Measurements from ENCODE around the gene ZNF235. TPM values are rescaled to one million over a fixed set of nuclear protein-coding genes. Genes with fewer than 3 reads are reported as not detected.
A peak's percentile ranks its signal among the peaks of the same experiment; 100 is the strongest.

ZNF235 gene
- total RNA-seq, 2 donors from 2014 or later: 3.0 to 4.5 TPM

DNA sequence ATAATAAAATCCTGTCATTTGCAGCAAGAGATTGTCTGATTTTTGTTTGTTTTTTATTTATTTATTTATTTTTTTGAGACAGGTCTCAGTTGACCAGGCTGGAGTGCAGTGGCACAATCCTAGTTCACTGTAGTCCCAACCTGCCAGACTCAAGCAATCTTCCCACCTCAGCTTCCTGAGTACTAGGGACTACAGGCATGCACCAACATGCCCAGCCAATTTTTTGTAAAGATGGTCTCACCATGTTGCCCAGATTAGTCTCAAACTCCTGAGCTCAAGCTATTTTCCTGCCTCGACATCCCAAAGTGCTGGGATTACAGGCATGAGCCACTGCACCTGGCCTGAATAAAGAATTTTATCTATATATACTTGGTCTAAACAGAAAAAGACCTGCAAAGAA lies 27.5 kb downstream of the ZNF235 start:
- H3K27me3 ChIP-seq: no peaks in the 10 kb centered on the region
- no peak for DNase-seq (ENCODE audit: low spot score)
- no peaks in the 10 kb centered on the region for H3K4me1 ChIP-seq
- no peak overlapping the region for H3K27ac ChIP-seq
- peaks cover 0 to 47% of the 10 kb centered on the region in 2 donors for H3K9me3 ChIP-seq
- TF ChIP-seq, protein P1, sequence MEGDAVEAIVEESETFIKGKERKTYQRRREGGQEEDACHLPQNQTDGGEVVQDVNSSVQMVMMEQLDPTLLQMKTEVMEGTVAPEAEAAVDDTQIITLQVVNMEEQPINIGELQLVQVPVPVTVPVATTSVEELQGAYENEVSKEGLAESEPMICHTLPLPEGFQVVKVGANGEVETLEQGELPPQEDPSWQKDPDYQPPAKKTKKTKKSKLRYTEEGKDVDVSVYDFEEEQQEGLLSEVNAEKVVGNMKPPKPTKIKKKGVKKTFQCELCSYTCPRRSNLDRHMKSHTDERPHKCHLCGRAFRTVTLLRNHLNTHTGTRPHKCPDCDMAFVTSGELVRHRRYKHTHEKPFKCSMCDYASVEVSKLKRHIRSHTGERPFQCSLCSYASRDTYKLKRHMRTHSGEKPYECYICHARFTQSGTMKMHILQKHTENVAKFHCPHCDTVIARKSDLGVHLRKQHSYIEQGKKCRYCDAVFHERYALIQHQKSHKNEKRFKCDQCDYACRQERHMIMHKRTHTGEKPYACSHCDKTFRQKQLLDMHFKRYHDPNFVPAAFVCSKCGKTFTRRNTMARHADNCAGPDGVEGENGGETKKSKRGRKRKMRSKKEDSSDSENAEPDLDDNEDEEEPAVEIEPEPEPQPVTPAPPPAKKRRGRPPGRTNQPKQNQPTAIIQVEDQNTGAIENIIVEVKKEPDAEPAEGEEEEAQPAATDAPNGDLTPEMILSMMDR (IDR thresholded peaks at IDR 0.05): no peak
- H3K4me3 ChIP-seq: no peak overlapping the region
- peaks cover 12% of the 10 kb centered on the region for H3K36me3 ChIP-seq

DNA sequence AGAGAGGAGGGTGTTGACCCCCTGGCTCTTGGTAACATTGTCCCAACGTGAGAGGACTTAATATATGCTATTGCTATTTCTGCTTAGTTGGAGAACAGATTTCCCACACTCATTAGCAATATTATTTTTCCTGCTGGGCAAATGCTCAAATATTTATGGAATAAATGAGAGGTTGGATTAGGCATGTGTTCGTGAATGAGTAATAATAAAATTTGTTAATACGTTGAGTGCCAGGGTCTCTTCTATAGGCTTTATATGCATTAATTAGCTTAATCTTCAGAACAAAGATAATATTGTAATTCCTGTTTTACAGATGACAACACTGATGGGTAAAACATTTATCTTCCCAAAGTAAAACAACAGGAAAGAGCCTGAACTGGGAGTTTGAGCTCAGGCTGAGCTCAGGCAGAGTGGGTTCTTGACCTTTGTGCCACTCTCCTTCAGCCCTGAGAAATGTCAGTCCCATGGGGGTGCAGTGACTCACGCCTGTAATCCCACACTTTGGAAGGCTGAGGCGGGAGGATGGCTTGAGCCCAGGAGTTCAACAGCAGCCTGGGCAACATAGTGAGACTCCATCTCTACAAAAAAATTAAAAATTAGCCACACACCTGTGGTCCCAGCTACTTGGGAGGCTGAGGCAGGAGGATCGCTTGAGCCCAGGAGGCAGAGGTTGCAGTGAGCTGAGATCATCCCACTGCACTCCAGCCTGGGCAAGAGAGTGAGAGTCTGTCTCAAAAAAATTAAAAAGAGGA lies 44.0 kb downstream of the ZNF235 start:
- TF ChIP-seq, protein P1 (IDR thresholded peaks at IDR 0.05): no peak
- Histone ChIP-seq H3K9me3 (peaks cover 0 to 47% of the 10 kb centered on the region in 2 donors), H3K4me3 (peak overlapping the region in 1 of 2 donors; percentile 55), H3K4me1 (no peaks in the 10 kb centered on the region), H3K27me3 (no peaks in the 10 kb centered on the region), H3K36me3 (no peaks in the 10 kb centered on the region), H3K27ac (peak overlapping the region in 1 of 2 donors; percentile 81)
- no peak for DNase-seq (ENCODE audit: low spot score)

DNA sequence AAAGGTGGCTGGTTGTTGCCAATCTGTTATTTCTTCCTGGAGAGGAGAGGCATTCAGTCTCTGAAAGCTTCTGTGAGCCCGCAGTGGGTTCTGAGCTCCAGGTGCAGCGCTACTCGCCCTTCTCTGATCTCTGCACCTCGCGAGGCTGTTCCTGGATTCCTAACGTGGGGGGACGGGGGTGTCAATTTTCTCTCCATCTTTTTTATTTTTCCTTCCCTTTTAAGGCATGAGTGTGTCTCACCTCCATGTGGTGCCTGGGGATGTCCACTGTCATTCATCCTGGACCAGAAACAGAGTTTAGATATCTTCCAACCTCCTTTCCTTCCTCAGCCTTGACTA lies 44.5 kb downstream of the ZNF235 start:
- Histone ChIP-seq H3K4me3 (peak overlapping the region; percentile 37 to 55), H3K9me3 (peaks cover 0 to 53% of the 10 kb centered on the region in 2 donors), H3K4me1 (no peaks in the 10 kb centered on the region), H3K27ac (peak overlapping the region; percentile 71 to 81), H3K27me3 (no peaks in the 10 kb centered on the region), H3K36me3 (no peaks in the 10 kb centered on the region)
- DNase-seq (ENCODE audit: low spot score): no peak
- TF ChIP-seq, protein P1 (IDR thresholded peaks at IDR 0.05): no peak

DNA sequence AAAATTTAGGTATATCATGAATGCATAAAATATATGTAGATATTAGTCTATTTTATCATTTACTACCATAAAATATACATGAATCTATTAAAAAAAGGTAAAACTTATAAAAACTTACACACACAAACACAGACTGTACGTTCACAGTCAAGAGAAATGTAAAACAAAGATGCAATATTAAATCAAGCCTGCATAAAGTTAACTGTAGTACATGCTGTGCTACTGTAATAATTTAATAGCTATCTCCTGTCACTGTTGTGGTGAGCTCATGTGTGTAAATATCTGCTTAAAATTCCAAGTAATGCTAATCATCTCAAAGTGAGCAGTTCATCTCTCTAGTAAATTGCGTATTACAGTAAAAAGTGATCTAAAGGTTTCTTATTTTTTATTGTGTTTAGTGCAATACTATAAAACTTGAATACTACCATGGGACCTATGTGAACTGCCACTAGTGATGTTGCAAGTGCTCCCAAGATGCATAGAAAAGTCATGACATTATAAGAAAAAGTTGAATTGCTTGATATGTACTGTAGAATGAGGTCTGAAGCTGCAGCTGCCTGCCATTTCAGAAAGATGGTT lies 45.9 kb downstream of the ZNF235 start:
- peaks cover 0 to 60% of the 10 kb centered on the region in 2 donors for H3K9me3 ChIP-seq
- no peaks in the 10 kb centered on the region for H3K27me3 ChIP-seq
- DNase-seq (ENCODE audit: low spot score): no peak
- H3K4me1 ChIP-seq: no peaks in the 10 kb centered on the region
- TF ChIP-seq, protein P1 (IDR thresholded peaks at IDR 0.05): no peak
- H3K4me3 ChIP-seq: no peak overlapping the region
- peak overlapping the region in 1 of 2 donors; percentile 2 for H3K27ac ChIP-seq
- H3K36me3 ChIP-seq: no peaks in the 10 kb centered on the region

DNA sequence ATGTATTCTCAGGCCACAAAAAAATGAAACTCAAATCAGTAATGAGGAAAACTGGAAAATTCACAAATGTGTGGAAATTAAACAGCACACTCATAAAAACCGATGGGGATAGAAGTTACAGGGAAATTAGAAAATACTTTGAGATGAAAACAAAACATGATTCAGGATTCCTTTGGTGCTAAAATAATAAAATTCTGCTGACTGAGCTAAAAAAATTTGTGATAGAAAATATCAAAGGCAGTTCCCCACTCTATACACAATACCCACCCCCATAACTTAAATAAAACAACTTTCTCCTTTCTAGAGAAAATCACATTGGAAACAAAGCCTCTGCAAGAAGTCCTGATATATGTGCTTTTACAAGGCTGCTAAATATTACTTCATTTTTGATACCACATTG lies 46.7 kb downstream of the ZNF235 start:
- H3K27ac ChIP-seq: no peak overlapping the region
- no peaks in the 10 kb centered on the region for H3K36me3 ChIP-seq
- H3K4me1 ChIP-seq: no peaks in the 10 kb centered on the region
- no peak overlapping the region for H3K4me3 ChIP-seq
- peaks cover 0 to 63% of the 10 kb centered on the region in 2 donors for H3K9me3 ChIP-seq
- TF ChIP-seq, protein P1 (IDR thresholded peaks at IDR 0.05): no peak
- no peak for DNase-seq (ENCODE audit: low spot score)
- H3K27me3 ChIP-seq: no peaks in the 10 kb centered on the region
